Stimulated activated CD4-positive, alpha-beta T cell treated with anti-CD3 and anti-CD28 coated beads, Interleukin-2, amount 100 ng/mL, for 48 hours (primary cell): ENCODE results near the gene RAB1B.
A peak's percentile ranks its signal among the peaks of the same experiment; 100 is the strongest.

Experiments used
- DNase-seq, 2 donors: peaks; one replicate each; pipeline ENCODE4 v3.0.0-alpha.2; 2020

The RAB1B gene

DNA sequence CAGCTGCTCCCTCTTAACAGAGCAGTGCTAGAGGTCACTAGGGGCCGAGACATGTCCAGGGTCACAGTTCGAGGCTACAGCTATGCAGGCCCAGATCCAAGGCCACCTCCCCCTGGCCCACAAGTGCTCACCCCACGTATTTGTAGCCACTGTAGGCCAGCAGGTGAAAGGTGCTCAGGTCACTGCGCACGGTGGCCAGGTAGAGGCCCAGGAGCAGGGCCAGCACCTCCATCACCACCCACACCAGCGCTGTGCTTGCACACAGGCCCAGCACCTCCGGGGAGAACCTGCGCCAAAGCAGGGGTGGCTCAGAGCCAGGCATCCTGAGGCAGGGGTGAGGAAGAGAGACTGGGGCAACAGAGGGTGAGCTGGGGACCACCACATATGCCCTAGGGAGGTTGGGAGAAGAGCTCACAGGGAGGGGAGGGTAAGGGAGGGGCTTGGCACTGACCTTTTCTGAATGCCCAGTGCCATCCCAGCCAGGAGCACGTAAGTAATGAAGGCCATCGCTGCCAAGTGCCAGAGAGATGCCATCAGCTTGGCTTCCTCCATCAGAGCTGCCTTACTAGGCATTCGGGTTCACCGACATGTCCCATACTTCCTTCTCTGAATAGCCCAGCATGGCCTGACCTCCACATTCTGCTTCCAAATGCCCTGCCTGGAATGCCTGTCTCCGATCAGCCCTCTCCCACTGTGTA, 17.0 kb downstream of the RAB1B start:
- DNase-seq, result no peak

DNA sequence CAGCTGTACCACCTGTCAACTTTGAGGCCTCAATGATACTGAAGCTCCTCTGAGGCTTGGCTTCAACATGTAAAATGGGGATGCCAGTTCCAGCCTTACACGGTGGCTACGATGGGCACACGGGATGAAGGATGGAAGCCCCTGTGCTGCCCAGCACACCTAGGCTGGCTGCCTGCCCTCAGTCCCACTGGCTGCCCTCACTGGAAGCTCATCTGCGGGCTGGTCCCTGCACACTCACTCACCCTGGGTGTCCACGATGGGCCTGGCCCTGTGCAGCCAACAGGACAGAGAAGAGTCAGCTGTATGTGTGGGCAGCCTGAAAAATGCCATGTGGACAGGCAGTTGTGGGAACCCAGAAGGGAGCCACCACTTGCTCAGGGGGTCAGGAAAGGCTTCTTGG, 18.3 kb downstream of the RAB1B start:
- DNase-seq, result no peak

DNA sequence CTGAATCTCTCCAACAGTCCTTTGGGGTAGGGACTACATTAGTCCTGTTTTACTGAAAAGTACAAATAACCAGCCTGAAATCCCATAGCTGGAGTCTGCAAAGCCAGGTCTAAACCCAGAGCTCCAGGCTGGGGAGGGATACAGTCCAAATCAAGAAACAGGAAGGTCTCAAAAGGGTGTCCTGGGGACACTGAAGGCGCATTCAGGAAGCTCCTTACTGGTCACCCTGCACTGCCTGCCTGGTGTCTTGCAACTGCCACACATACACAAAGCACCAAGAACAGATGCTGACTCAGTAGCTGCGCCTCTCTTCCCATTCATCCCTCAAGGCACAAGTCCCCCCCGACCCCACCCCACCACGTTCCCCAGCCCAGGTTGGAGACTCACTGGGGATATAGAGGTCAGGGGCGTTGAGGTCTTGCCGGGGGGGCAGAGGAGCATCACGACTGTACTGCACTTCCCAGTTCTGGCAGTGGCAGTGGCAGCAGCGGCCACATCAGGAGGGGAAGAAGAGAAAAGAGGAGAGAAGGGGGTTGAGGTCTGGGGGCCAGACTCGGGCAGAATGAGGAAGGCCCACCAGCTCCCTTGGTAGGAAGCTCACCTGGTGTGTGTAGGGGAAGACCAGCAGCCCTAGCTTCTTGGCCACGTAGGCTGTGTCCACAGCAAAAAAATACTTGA, 18.9 kb downstream of the RAB1B start:
- no peak for DNase-seq

DNA sequence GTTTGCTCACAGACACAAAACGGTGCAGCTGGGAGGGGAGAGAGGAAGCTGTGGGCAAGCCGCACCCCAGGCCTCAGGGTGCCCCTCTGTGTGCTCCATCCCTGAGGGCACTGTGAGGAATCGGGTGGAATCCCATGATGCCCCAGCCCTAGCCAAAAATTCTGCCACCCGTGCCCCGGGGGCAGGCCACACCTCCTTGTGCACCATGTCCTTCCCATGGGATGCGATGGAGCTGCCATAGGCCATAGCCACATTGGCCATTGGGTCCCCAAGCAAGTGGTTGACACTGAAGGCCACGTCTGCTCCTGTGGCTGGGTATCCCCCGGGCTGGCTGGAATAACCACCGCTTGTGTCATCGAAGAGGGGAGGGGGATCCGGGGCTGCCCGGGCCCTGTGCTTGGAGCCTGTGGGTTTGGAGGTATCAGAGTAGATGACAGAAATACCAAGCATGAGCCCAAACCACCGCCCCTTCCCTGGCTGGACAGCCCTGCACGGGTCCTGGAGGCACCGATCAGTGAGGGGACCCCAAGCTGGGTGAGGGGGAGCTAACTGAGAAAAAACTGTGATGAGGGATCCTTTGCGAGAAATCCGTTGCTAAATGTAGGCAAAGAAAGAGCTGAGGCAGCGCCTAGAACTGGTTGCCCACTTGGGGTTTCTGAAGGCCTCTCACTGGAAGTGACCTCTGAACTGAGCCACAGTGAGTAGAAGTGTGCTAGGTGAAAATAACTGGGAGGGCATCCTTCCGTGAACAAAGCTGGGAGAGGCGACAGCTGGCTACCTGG, 19.6 kb downstream of the RAB1B start:
- DNase-seq, result no peak

DNA sequence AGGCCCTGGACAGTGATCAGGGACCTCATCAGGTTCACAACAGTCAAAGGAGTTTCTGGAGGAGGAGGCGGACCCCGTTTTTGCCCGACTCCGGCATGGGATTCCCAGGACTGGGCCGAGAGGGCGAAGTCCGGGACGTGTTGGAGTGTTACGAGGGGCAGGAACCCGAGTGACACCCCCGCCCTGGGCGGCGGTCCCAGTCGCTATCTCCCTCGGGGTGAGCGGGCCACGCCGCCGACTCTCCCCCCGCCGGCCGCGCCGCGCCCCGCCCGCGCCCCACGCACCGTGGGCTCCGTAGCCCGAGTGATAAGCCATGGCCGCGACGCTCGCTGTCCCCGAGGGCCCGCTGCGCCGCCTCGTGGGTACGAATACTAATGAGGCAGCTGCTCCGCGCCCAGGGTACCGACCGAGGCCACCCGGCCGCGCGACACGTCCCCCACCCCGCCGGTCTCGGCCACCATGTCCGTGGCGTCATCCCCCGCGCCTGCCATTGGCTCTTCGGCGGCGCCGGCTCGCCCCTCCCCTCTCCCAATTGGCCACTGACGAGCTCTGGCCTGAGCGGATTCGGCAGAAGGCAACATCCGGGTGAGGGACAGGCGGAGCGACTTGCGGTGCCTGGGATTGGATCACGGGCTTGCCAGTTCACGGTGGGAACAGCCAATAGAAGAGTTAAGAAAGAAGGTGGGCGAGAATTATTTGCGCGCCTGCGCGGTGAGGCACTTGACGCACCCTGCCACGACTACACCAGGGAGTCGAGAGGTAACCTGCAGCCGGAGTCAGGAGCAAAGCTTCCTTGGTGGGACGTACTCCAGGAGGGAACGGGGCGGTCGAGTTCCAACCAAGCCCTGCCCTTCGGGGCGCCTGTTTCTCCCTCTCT, 20.5 kb downstream of the RAB1B start, which contains the start of gene YIF1A:
TSS of gene YIF1A (minus strand) at position 473 of the 877 bp plus-strand sequence. CDS start at position 315, 158 bp downstream.
- peak; percentile 94 to 95 for DNase-seq

DNA sequence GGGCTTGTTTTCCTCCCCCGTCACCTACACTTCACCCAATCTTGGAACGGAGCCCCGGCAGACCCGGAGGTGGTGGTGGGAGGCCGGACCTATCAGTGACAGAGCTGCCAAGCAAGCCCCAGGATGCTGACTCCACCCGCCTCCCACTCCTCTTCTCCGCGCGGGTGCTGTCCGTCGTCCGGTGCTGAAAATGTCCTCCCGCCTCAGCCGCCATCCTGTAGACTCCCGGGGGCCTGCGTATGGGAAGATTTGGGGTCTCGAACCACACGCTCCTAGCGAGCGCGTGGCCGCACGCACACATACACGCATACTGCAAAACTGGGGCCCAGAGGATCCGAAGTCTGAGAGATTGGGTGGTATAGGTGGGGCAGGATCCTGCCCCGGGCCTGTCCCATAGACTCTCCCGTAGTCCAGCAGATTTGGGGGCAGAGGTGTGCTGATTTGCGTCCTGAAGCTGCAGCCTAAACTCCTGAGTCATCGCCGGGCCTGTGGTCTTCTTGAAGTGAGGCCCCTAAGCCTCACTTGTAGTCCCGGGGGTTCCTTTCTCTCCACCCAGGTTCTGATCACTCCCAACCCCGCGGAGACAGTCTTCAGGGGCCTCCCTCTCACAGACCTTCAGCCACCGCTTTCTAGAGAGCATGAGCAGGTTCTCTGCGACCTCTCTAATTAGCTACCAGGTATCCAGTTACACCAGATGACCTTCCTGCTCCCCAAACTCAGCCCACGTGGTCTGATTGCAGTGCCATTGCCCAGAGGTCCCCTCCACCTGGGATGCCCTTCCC, 21.3 kb downstream of the RAB1B start:
- peak; percentile 78 to 79 for DNase-seq

DNA sequence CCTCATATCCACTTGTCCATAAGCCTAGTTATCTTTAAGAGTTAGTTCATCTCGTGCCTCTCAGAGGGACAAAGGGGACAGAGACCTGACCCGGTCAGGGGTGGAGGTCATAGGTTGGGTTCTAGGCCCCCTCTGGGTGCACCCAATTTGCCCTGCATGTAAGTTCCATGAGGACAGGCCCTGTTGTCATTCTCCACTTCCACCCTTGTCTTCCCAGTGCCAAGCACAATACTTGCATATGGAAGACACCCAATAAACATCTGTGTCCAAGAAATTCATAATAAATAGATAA, 21.8 kb downstream of the RAB1B start:
- no peak for DNase-seq

DNA sequence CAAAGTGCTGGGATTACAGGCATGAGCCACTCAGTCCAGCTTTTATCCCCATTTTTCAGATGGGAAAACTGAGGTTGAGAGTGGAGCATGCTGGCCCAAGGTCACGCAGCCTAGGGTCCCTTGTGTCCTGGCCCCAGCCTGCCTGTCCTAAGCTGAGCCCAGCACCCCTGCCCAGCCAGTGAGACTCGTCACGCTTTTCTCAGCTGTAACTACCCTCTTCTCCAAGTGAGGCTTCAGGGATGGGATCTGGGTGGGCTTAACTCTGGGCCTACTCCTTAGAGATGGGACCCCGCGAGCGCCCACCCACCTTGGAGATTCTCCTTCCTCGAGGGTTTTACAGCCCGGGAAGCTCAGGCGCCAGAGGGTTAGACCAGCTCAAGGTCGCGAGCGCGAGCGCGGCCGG, 22.9 kb downstream of the RAB1B start:
- no peak for DNase-seq

DNA sequence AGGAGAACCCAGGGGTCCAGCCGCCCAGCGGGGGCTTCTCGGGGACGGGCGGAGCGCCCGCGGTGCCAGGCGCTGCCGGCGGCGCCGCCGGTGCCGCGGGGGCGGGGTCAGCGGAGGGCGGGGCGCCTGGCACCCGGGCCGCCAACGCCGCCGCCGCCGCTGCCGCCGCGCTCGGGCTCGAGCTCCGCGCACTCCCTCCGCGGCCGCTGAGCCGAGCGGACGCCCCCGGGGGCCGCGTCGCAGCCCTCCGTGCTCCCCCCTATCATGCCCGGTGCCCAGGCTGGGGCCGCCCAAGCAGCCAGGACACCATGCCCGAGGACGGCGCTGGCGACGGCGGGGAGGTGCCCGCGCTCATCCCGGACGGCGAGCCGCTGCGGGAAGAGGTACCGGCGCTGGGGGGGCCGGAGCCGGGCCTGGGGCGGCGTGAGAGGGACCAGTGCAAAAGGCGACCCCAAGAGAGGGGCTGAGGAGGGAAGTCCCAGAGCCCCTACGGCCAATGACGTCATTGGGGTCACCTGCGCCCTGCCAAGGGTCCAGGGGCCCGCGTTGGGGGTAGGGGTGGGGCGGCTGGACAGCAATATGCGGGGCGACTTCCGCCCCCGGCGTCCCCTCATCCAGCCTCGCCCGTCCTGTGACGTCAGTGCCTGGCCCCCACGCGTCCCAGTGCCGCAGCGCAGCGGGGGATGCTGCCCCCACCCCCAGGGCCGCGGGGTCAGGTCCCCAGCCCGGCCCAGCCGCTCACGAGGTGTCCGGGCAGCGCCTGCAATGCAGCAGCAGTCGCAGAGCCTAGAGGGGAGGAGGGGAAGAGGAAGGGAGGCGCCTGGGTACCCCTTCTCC, 23.5 kb downstream of the RAB1B start, which contains the start of gene TMEM151A:
TSS of gene TMEM151A (plus strand) at position 189 of the 837 bp plus-strand sequence. CDS start at position 309, 120 bp downstream.
- DNase-seq, result peak in 1 of 2 donors; percentile 29

DNA sequence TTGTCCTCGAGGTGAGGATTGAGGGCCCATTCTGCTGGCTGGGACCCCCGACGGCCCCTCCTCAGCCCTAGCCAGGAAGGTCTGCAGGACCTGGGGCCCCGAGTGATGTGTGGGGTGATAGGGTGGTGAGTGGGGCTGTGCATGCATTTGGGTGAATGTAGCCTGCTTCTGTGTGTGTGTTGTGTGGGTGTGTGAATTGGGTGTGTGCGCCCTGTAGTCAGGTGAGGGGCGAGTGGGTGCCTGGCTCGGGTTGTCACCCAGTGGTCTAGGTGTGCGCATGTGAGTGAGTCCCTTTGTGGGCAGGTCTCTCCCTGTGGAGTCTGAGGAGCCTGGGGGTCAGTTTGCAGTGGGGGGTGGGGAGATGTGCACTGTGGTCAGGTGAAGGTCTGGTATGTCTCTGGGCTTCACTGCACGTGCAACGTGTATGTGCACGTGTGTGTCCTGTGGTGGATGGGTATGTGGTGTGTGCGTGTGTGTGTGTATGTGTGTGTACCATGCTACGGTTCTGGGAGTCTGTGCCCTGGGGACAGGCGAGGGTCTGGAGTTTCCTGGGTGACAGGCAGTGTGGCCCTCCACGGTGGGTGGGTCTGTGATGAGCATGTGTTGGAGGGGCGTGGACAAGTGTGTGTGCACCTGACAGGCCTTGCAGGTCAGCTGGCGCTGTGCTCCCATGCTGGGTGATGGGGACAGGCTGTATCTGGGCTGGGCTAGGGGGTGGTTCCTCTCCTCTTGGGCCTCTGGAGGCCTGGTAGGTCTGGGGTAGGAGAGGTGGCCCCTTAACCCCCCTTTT, 24.3 kb downstream of the RAB1B start:
- DNase-seq, result no peak

DNA sequence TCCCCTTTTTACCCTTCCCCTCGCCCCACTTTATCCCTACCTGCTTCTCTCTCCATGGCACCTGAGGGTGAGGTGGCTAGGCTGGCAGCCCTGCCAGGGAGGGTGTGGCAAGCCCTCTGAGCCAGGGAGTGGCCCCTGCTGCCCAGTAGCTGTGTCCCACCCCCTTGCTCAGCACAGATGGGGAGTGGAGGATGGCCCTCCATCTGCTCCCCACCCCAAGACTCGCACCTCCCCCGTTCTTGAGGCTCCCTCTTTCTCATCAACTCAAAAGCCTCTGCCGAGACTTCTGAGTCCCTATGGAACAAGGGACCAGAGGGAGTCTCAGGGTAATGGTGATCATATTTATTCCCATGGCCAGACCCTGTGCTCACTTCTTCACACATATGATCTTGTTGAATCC, 24.9 kb downstream of the RAB1B start:
- no peak for DNase-seq

DNA sequence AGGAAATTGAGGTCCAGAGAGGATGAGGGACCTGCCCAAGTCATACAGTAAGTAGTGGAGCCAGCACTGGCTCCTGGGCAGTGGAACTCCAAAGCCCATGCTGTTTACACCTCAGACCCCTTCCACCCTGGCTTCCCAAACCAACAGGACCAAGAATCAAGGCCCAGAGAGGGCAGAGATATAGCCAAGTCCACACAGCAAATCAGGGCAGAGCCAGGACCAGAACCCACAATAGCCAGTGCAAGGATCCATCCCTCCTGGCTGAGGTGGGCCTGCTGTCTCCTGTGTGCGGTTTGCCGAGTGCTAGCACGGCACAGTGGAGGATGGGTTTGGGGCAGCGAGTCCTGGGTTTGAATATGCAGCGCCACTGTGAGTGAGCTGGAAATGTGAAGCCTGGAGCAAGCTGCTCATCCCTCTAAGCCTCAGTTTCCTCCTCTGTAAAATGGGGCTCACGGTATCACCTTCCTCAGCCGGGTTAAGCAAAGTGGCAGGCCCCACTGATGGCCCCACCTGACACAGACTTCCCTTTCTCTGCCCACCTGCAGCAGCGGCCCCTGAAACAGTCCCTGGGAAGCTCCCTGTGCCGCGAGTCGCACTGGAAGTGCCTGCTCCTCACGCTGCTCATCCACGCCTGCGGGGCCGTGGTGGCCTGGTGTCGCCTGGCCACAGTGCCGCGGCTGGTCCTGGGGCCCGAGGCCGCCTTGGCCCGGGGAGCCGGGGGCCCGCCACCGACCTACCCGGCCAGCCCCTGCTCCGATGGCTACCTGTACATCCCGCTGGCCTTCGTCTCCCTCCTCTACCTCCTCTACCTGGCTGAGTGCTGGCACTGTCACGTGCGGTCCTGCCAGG, 25.6 kb downstream of the RAB1B start:
- no peak for DNase-seq

DNA sequence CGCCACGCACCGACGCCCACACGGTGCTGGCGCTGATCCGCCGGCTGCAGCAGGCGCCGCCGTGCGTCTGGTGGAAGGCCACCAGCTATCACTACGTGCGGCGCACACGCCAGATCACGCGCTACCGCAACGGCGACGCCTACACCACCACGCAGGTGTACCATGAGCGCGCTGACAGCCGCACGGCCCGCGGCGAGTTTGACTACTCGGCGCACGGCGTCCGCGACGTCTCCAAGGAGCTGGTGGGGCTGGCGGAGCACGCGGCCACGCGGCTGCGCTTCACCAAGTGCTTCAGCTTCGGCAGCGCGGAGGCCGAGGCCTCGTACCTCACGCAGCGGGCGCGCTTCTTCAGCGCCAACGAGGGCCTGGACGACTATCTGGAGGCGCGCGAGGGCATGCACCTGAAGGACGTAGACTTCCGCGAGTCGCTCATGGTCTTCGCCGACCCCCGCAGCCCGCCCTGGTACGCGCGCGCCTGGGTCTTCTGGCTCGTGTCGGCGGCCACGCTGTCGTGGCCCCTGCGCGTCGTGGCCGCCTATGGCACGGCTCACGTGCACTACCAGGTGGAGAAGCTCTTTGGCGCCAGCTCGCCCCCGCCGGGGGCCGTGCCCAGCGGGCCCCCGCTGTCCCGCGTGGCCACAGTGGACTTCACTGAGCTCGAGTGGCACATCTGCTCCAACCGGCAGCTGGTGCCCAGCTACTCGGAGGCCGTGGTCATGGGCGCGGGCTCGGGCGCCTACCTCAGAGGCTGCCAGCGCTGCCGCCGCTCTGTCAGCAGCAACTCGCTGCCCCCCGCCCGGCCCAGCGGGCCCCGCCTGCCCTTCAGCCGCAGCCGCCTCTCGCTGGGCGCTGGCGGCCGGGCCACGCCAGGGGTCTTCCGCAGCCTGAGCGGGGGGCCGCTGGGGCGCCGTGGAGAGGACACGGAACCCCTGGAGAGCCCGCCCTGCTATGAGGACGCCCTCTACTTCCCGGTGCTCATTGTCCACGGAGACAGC, 26.5 kb downstream of the RAB1B start:
- DNase-seq, result no peak

DNA sequence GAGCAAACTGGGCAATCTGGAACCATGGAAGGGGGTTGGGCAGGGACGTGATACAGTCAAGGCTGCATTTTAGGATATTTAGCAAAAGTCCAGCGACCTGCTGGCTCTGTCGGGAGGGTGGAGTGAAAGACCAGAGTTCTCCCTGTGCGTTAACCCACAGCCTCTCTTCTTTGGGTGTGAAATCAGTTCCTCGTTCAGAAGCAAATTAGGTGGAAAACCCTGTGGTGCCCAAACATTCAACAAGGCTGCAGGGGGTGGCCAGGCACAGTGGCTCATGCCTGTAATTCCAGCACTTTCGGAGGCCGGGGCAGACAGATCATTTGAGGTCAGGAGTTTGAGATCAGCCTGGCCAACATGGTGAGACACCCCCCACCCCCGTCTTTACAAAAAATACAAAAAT, 29.2 kb downstream of the RAB1B start:
- DNase-seq, result no peak

DNA sequence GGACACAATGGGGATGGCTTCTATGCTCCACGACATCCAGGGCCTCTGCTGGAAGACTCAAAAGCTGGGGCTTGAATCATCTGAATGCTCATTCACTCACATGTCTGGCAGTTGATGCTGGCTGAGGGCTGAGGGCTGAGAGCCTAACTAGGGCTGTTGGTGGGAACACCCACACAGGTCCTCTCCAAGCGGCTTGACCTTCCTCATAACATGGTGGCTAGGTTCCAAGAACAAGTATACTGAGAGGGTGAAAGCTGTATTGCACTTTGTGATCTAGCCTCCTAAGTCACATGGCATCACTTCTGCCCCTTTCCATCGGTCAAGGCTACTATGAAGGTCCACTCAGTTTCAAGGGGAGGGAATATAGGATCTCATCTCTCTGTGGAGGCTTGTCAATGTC, 30.7 kb downstream of the RAB1B start:
- no peak for DNase-seq

DNA sequence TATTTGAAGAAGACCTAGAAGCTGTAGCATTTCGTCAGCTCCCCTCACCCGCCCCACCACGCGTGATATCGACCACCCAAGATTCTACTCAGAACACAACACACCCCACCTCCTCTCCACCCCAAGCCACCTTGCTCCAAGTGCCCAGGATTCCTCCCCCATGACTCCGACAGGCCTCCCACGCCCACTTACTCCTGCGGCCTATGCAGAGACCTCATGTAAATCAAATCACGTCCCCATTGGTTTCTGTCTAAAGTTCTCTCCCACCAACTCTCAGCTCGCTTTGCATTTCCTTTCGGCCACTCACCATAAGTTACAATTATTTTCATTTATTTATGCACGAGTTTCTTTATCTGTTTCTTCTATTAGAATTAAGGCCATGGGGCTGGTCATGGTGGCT, 34.2 kb downstream of the RAB1B start:
- DNase-seq, result no peak

DNA sequence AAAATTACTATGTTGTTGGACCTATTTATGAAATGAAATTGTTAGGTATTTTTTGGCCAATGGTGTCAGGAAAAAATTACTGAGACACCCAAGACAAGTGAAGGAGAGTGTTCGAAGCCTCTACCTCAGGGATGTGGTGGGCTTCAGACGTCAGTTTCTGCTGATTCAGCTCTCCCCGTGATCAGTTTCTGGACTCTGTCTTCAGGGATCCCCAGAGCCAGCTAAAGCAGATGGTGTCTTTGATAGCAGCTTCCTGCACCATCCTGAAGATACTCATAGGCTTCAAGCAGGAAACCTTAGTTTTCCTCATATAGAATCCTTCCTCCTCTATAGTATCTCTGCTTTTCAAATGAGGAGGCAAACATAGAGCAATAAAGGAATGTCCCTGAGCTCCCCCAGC, 41.0 kb downstream of the RAB1B start:
- no peak for DNase-seq

DNA sequence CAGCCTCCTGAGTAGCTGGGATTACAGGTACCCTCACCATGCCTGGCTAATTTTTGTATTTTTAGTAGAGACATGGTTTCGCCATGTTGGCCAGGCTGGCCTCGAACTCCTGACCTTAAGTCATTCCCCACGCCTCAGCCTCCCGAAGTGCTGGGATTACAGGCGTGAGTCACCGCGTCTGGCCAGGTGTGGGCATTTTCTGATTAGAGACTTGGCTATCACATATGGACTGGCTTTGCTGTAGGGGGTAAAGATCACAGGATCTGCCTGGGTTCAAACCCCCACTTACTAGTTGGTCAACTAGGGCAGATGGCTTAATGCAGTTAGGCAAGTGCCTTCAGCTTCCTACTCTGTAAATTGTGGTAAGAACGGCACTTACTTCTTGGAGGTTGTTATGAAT, 41.9 kb downstream of the RAB1B start:
- no peak for DNase-seq
